ENCODE measurements around the gene GMPPA. TPM values are rescaled to one million over a fixed set of nuclear protein-coding genes. Genes with fewer than 3 reads are reported as not detected.
A peak's percentile ranks its signal among the peaks of the same experiment; 100 is the strongest.

GMPPA gene
- total and polyA plus RNA-seq, 2 experiments from 2014 or later: 67.8 to 76.5 TPM

GRCh38 chr2:219509780-219510511 lies 11.3 kb downstream of the GMPPA start:
- Histone ChIP-seq H4K20me1 (ENCODE audit: insufficient read depth, poor library complexity, severe bottlenecking) (no peaks in the 10 kb centered on the region), H3K36me3 (replicated peaks; ENCODE audit: insufficient read depth, low read depth) (no peaks in the 10 kb centered on the region), H3K4me2 (peak overlapping the region; percentile 90), H2AFZ (no peak overlapping the region), H3K27me3 (peaks cover 31% of the 10 kb centered on the region), H3K27ac (no peak overlapping the region), H3K4me1 (ENCODE audit: insufficient read depth) (peaks cover 33% of the 10 kb centered on the region), H3K4me3 (peak overlapping the region; percentile 24), H3K9me2 (replicated peaks; ENCODE audit: insufficient read depth) (no peaks in the 10 kb centered on the region), H3K9me3 (ENCODE audit: low read depth) (no peaks in the 10 kb centered on the region), H3K79me2 (no peaks in the 10 kb centered on the region)
- TF ChIP-seq EZH2phosphoT487 (IDR thresholded peaks at IDR 0.05; ENCODE audit: low read depth, severe bottlenecking, unreplicated experiment) (no peak), CTCF (IDR thresholded peaks at IDR 0.05; ENCODE audit: poor library complexity) (peak; percentile 68)
- 7% methylated on average over 21 of the region's 26 CpGs for WGBS (ENCODE audit: low lambda C conversion rate, missing lambda C conversion rate)
- DNase-seq (ENCODE audit: low spot score): peak; percentile 82

GRCh38 chr2:219510512-219511135 lies 11.9 kb downstream of the GMPPA start:
- Histone ChIP-seq H2AFZ (no peak overlapping the region), H3K4me3 (no peak overlapping the region), H4K20me1 (ENCODE audit: insufficient read depth, poor library complexity, severe bottlenecking) (no peaks in the 10 kb centered on the region), H3K9me2 (replicated peaks; ENCODE audit: insufficient read depth) (no peaks in the 10 kb centered on the region), H3K4me2 (peak overlapping the region; percentile 90), H3K9me3 (ENCODE audit: low read depth) (no peaks in the 10 kb centered on the region), H3K36me3 (replicated peaks; ENCODE audit: insufficient read depth, low read depth) (no peaks in the 10 kb centered on the region), H3K79me2 (no peaks in the 10 kb centered on the region), H3K27ac (no peak overlapping the region), H3K27me3 (peaks cover 38% of the 10 kb centered on the region), H3K4me1 (ENCODE audit: insufficient read depth) (peaks cover 33% of the 10 kb centered on the region)
- no peak for TF ChIP-seq EZH2 (IDR thresholded peaks at IDR 0.05; ENCODE audit: borderline replicate concordance)
- TF ChIP-seq EZH2phosphoT487 (IDR thresholded peaks at IDR 0.05; ENCODE audit: low read depth, severe bottlenecking, unreplicated experiment): no peak
- TF ChIP-seq CTCF (IDR thresholded peaks at IDR 0.05; ENCODE audit: poor library complexity): no peak
- no peak for DNase-seq (ENCODE audit: low spot score)
- 41% methylated on average over 12 of the region's 22 CpGs for WGBS (ENCODE audit: low lambda C conversion rate, missing lambda C conversion rate)

GRCh38 chr2:219511547-219512325 lies 13.0 kb downstream of the GMPPA start:
- H3K27me3 ChIP-seq: peaks cover 49% of the 10 kb centered on the region
- H3K79me2 ChIP-seq: no peaks in the 10 kb centered on the region
- H3K27ac ChIP-seq: no peak overlapping the region
- TF ChIP-seq EZH2 (IDR thresholded peaks at IDR 0.05; ENCODE audit: borderline replicate concordance) (no peak), CTCF (IDR thresholded peaks at IDR 0.05; ENCODE audit: poor library complexity) (no peak), EZH2phosphoT487 (IDR thresholded peaks at IDR 0.05; ENCODE audit: low read depth, severe bottlenecking, unreplicated experiment) (no peak)
- peaks cover 33% of the 10 kb centered on the region for H3K4me1 ChIP-seq (ENCODE audit: insufficient read depth)
- no peaks in the 10 kb centered on the region for H3K36me3 ChIP-seq (replicated peaks; ENCODE audit: insufficient read depth, low read depth)
- no peaks in the 10 kb centered on the region for H3K9me3 ChIP-seq (ENCODE audit: low read depth)
- H3K4me2 ChIP-seq: no peak overlapping the region
- WGBS (ENCODE audit: low lambda C conversion rate, missing lambda C conversion rate): 52% methylated on average over 9 of the region's 15 CpGs
- H4K20me1 ChIP-seq (ENCODE audit: insufficient read depth, poor library complexity, severe bottlenecking): no peaks in the 10 kb centered on the region
- no peaks in the 10 kb centered on the region for H3K9me2 ChIP-seq (replicated peaks; ENCODE audit: insufficient read depth)
- DNase-seq (ENCODE audit: low spot score): no peak
- H2AFZ ChIP-seq: no peak overlapping the region
- no peak overlapping the region for H3K4me3 ChIP-seq
